ENCODE results near the gene UCHL5.

- TF ChIP-seq CTCF (conservative IDR thresholded peaks at IDR 0.05; ENCODE audit: low read length): no peak
- no peak for TF ChIP-seq EZH2phosphoT487 (IDR thresholded peaks at IDR 0.05; ENCODE audit: borderline replicate concordance, low read depth, low read length)
These were observed 91.3 kb downstream of the UCHL5 start for GRCh38 chr1:192967901-192968300.
